Fibroblast of lung (primary cell): ENCODE measurements around the gene GABRG3. TPM values are rescaled to one million over a fixed set of nuclear protein-coding genes. Genes with fewer than 3 reads are reported as not detected.

Experiments used
- DNase-seq, 2 donors: peaks; one replicate each; pipeline versions ENCODE4 v3.0.0 to v3.0.0-alpha.2; 2010; ENCODE audit warnings: low read depth in 2 of 2
- H2AFZ ChIP-seq: 2 replicates; pipeline ENCODE4 v1.5.1; 2012; ENCODE audit warnings: low read length, control low read depth, inconsistent platforms
- H3K27ac ChIP-seq: 2 replicates; pipeline ENCODE4 v1.5.1; 2011; ENCODE audit warnings: low read length, control low read depth; ENCODE audit not compliant: insufficient read depth
- H3K27me3 ChIP-seq: 2 replicates; pipeline ENCODE4 v1.5.1; 2011; ENCODE audit warnings: mild to moderate bottlenecking, low read length; ENCODE audit not compliant: control insufficient read depth, insufficient read depth
- H3K36me3 ChIP-seq: 2 replicates; pipeline ENCODE4 v1.5.1; 2011; ENCODE audit warnings: low read length; ENCODE audit not compliant: control insufficient read depth, insufficient read depth
- H3K4me1 ChIP-seq: 2 replicates; pipeline ENCODE4 v1.5.1; 2011; ENCODE audit warnings: low read length; ENCODE audit not compliant: control insufficient read depth, insufficient read depth; ENCODE audit errors: extremely low read depth
- H3K4me2 ChIP-seq: 2 replicates; pipeline ENCODE4 v1.5.1; 2011; ENCODE audit warnings: low read length, control low read depth; ENCODE audit not compliant: insufficient read depth; ENCODE audit errors: extremely low read depth
- H3K4me3 ChIP-seq, 4 experiments: fragments of 200-600 bp in 1 of 4; sonication (generic) in 1 of 4; replicated peaks in 1 of 4; 2 replicates each; pipeline ENCODE4 v1.5.1; 2011 to 2016; ENCODE audit warnings: low read length in 4 of 4, low read depth in 3 of 4, mild to moderate bottlenecking in 3 of 4, control low read depth in 2 of 4, inconsistent platforms in 1 of 4, mixed read lengths in 1 of 4; ENCODE audit not compliant: insufficient read depth in 1 of 4; ENCODE audit errors: control extremely low read depth in 1 of 4
- H3K79me2 ChIP-seq: 2 replicates; pipeline ENCODE4 v1.5.1; 2012; ENCODE audit warnings: mild to moderate bottlenecking, low read length, inconsistent platforms; ENCODE audit not compliant: control insufficient read depth, insufficient read depth
- H3K9ac ChIP-seq: 2 replicates; pipeline ENCODE4 v1.5.1; 2011; ENCODE audit warnings: mild to moderate bottlenecking, low read length, control low read depth; ENCODE audit not compliant: insufficient read depth
- H3K9me3 ChIP-seq: 2 replicates; pipeline ENCODE4 v1.5.1; 2012; ENCODE audit warnings: low read depth, low read length; ENCODE audit not compliant: control insufficient read depth, insufficient read depth
- H4K20me1 ChIP-seq: 2 replicates; pipeline ENCODE4 v1.5.1; 2011; ENCODE audit warnings: low read length; ENCODE audit not compliant: control insufficient read depth, insufficient read depth; ENCODE audit errors: extremely low read depth
- EZH2 ChIP-seq: IDR thresholded peaks from 2 replicates; pipeline ENCODE4 v1.5.1; 2012; ENCODE audit warnings: low read length, control low read depth, mild to moderate bottlenecking; ENCODE audit errors: missing control alignments
- polyA plus RNA-seq, 2 donors: library from polyadenylated mRNA; depleted of rRNA in 1 of 2; stranded (reverse) in 1 of 2; unstranded in 1 of 2; fragments of >200 nt; gene quantifications; 2 replicates each; pipeline ENCODE4 v1.2.1, GENCODE V29; 2011 to 2012; ENCODE audit warnings: missing spikeins in 1 of 2
- total RNA-seq: library from RNA; depleted of rRNA; stranded (reverse); fragments of >200 nt; gene quantifications from 2 replicates; pipeline ENCODE4 v1.2.1, GENCODE V29; 2014
- TF ChIP-seq, protein P1 (sequence below), 2 donors: IDR thresholded peaks in 1 of 2; conservative IDR thresholded peaks in 1 of 2; 1 replicate in 1 of 2; 2 replicates in 1 of 2; pipeline ENCODE4 v1.5.1; 2011 to 2012; ENCODE audit warnings: low read length in 2 of 2, control low read depth in 1 of 2, inconsistent platforms in 1 of 2, low read depth in 1 of 2, mild to moderate bottlenecking in 1 of 2

The GABRG3 gene
- total and polyA plus RNA-seq, 2 donors (not counting 1 experiment from before 2014, with no cell fraction given), result not detected

GRCh38 chr15:27089676-27090075 lies 118.7 kb downstream of the GABRG3 start:
- no peaks in the 10 kb centered on the region for H3K36me3 ChIP-seq
- no peaks in the 10 kb centered on the region for H4K20me1 ChIP-seq
- H3K27me3 ChIP-seq, result no peaks in the 10 kb centered on the region
- TF ChIP-seq, protein P1, sequence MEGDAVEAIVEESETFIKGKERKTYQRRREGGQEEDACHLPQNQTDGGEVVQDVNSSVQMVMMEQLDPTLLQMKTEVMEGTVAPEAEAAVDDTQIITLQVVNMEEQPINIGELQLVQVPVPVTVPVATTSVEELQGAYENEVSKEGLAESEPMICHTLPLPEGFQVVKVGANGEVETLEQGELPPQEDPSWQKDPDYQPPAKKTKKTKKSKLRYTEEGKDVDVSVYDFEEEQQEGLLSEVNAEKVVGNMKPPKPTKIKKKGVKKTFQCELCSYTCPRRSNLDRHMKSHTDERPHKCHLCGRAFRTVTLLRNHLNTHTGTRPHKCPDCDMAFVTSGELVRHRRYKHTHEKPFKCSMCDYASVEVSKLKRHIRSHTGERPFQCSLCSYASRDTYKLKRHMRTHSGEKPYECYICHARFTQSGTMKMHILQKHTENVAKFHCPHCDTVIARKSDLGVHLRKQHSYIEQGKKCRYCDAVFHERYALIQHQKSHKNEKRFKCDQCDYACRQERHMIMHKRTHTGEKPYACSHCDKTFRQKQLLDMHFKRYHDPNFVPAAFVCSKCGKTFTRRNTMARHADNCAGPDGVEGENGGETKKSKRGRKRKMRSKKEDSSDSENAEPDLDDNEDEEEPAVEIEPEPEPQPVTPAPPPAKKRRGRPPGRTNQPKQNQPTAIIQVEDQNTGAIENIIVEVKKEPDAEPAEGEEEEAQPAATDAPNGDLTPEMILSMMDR (conservative IDR thresholded peaks at IDR 0.05 in 1 of 2, IDR thresholded peaks at IDR 0.05 in 1 of 2; ENCODE audit: low read depth in 1 of 2, low read length in 2 of 2), result no peak
- no peaks in the 10 kb centered on the region for H3K9me3 ChIP-seq
- no peak overlapping the region for H3K9ac ChIP-seq
- no peak overlapping the region for H3K4me3 ChIP-seq
- H3K27ac ChIP-seq, result no peak overlapping the region
- H3K4me2 ChIP-seq, result no peak overlapping the region
- H3K79me2 ChIP-seq, result no peaks in the 10 kb centered on the region
- no peak overlapping the region for H2AFZ ChIP-seq
- DNase-seq, result no peak
- no peaks in the 10 kb centered on the region for H3K4me1 ChIP-seq

- no peak overlapping the region for H3K27ac ChIP-seq
- DNase-seq, result peak; percentile 14 to 91
- H3K9ac ChIP-seq, result no peak overlapping the region
- H3K9me3 ChIP-seq, result no peaks in the 10 kb centered on the region
- H3K36me3 ChIP-seq, result no peaks in the 10 kb centered on the region
- H3K4me2 ChIP-seq, result no peak overlapping the region
- no peaks in the 10 kb centered on the region for H3K27me3 ChIP-seq
- H3K4me3 ChIP-seq, result no peak overlapping the region
- no peak overlapping the region for H2AFZ ChIP-seq
- TF ChIP-seq, protein P1 (conservative IDR thresholded peaks at IDR 0.05 in 1 of 2, IDR thresholded peaks at IDR 0.05 in 1 of 2; ENCODE audit: low read depth in 1 of 2, low read length in 2 of 2), result no peak
- TF ChIP-seq EZH2, result no peak
- no peaks in the 10 kb centered on the region for H4K20me1 ChIP-seq
- H3K4me1 ChIP-seq, result no peaks in the 10 kb centered on the region
- H3K79me2 ChIP-seq, result no peaks in the 10 kb centered on the region
These were observed 120.4 kb downstream of the GABRG3 start for GRCh38 chr15:27091270-27091940.

GRCh38 chr15:27092390-27092789 lies 121.4 kb downstream of the GABRG3 start:
- TF ChIP-seq, protein P1 (conservative IDR thresholded peaks at IDR 0.05 in 1 of 2, IDR thresholded peaks at IDR 0.05 in 1 of 2; ENCODE audit: low read depth in 1 of 2, low read length in 2 of 2), result no peak
- TF ChIP-seq EZH2, result no peak
- no peaks in the 10 kb centered on the region for H3K27me3 ChIP-seq

More at GRCh38 chr15:27092390-27092789, 121.4 kb downstream of the GABRG3 start:
- Histone ChIP-seq H3K9ac (no peak overlapping the region), H3K9me3 (no peaks in the 10 kb centered on the region), H3K36me3 (no peaks in the 10 kb centered on the region), H3K4me3 (no peak overlapping the region), H3K27ac (no peak overlapping the region), H3K4me1 (no peaks in the 10 kb centered on the region), H4K20me1 (no peaks in the 10 kb centered on the region), H2AFZ (no peak overlapping the region), H3K79me2 (no peaks in the 10 kb centered on the region), H3K4me2 (no peak overlapping the region)
- DNase-seq, result peak in 1 of 2 donors; percentile 23
